ENCODE measurements around the gene IMMP2L. TPM values are rescaled to one million over a fixed set of nuclear protein-coding genes. Genes with fewer than 3 reads are reported as not detected.

IMMP2L gene
- total and polyA plus RNA-seq, 2 donors (not counting 3 experiments of a cell fraction or from before 2014, with no cell fraction given), result 9.9 to 11.8 TPM

- dilution Hi-C loops (cut with MboI; ENCODE audit: extremely low pct_ligation_motif_present, low sequenced_read_pairs) (no loop called here), intact Hi-C loops (cut with micrococcal nuclease) (no loop called here)
- Histone ChIP-seq H3K36me3 (ENCODE audit: control insufficient read depth in 2 of 2, extremely low read depth in 1 of 2, insufficient read depth in 2 of 2, low read length in 2 of 2) (no peaks in the 10 kb centered on the region), H3K9me3 (replicated peaks; ENCODE audit: control insufficient read depth, insufficient read depth, low read length) (no peaks in the 10 kb centered on the region), H3K27me3 (ENCODE audit: control insufficient read depth in 2 of 2, insufficient read depth in 2 of 2, low read length in 2 of 2) (no peaks in the 10 kb centered on the region), H3K27ac (ENCODE audit: insufficient read depth, low read depth, low read length) (no peak overlapping the region), H3K4me3 (replicated peaks in 1 of 3; ENCODE audit: insufficient read depth in 1 of 3, low read depth in 1 of 3, low read length in 3 of 3) (no peak overlapping the region), H3K9ac (replicated peaks; ENCODE audit: extremely low read depth, insufficient read depth, low read length) (no peak overlapping the region), H2AFZ (ENCODE audit: low read depth, low read length) (no peak overlapping the region), H3K79me2 (ENCODE audit: control insufficient read depth, insufficient read depth, low read length) (no peaks in the 10 kb centered on the region), H3K4me2 (ENCODE audit: insufficient read depth, low read length) (no peak overlapping the region), H4K20me1 (replicated peaks; ENCODE audit: control insufficient read depth, extremely low read depth, insufficient read depth, low read length) (no peaks in the 10 kb centered on the region), H3K9me1 (replicated peaks; ENCODE audit: control insufficient read depth, extremely low read depth, insufficient read depth, low read length) (no peaks in the 10 kb centered on the region), H3K4me1 (ENCODE audit: control insufficient read depth, extremely low read depth, insufficient read depth, low read length) (peaks cover 15% of the 10 kb centered on the region)
- CTCF ChIA-PET, result interaction anchor here (0.6 to 1.2 kb wide), 2 partner anchors 11 to 17 kb away, joined by 3 read pairs; no protein-coding TSS in a partner anchor
- no TSS peak for BruUV-seq (replicated peaks)
- POLR2A ChIA-PET, result no interaction called here
- DNase-seq (ENCODE audit: low read depth, low spot score), result no peak
- TF ChIP-seq EZH2 (IDR thresholded peaks at IDR 0.05; ENCODE audit: borderline replicate concordance, low read depth, low read length, severe bottlenecking) (no peak), POLR2AphosphoS5 (IDR thresholded peaks at IDR 0.05; ENCODE audit: insufficient read depth, low read depth, low read length) (no peak), MYC (IDR thresholded peaks at IDR 0.05; ENCODE audit: low read depth, low read length) (no peak), FOS (IDR thresholded peaks at IDR 0.05; ENCODE audit: borderline replicate concordance, insufficient read depth, low read length) (no peak)
- TF ChIP-seq, protein P1, sequence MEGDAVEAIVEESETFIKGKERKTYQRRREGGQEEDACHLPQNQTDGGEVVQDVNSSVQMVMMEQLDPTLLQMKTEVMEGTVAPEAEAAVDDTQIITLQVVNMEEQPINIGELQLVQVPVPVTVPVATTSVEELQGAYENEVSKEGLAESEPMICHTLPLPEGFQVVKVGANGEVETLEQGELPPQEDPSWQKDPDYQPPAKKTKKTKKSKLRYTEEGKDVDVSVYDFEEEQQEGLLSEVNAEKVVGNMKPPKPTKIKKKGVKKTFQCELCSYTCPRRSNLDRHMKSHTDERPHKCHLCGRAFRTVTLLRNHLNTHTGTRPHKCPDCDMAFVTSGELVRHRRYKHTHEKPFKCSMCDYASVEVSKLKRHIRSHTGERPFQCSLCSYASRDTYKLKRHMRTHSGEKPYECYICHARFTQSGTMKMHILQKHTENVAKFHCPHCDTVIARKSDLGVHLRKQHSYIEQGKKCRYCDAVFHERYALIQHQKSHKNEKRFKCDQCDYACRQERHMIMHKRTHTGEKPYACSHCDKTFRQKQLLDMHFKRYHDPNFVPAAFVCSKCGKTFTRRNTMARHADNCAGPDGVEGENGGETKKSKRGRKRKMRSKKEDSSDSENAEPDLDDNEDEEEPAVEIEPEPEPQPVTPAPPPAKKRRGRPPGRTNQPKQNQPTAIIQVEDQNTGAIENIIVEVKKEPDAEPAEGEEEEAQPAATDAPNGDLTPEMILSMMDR (IDR thresholded peaks at IDR 0.05; ENCODE audit: extremely low read depth in 1 of 2, insufficient read depth in 1 of 2, low read depth in 1 of 2, low read length in 2 of 2), result no peak
- no peak for FAIRE-seq
These were observed 640.6 kb downstream of the IMMP2L start for GRCh38 chr7:110921595-110922151.
